HTR-8/SVneo (cell line): ENCODE data around the gene FOXC1.

Experiments
- DNase-seq: peaks from one replicate; pipeline ENCODE4 v3.0.0; 2011; ENCODE audit warnings: low spot score, mixed read lengths; ENCODE audit not compliant: insufficient read length
- FAIRE-seq: peaks from 2 replicates; lab custom pipeline; 2011; peaks lifted over from hg19 to GRCh38; lab: Jason Lieb, UNC

The FOXC1 gene

DNA sequence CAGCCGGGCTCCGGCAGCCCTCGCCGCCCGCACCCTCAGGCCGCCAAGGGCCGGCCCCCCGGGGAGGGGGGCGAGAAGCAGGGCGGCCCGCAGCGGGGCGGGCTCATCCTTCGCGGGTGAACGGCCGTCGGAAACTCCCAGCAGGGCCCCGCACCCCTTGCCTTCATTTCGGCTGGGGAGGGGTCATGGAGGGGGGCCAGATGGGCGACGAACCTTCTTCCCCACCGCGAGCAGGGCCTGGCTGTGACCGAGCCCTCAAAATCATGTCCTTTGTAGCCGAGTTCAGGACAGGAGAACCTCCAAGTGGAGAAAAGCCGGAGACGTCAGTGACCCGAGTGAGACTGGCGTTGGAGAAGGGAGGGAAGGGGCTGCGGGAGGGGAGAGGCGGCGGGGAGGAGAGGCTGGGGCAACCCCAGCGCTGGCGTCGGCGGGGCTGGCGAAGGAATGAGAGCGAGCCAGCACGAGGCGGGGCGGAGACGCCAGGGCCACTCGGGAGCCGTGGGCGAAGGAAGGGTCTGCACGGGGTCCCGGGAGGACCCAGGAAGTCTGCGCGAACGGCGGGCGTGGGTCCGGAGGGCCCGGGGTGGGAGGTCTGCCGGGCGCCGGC, 571 bp upstream of the FOXC1 start:
- FAIRE-seq (no peak), DNase-seq (no peak)

- FAIRE-seq, result peak; percentile 23
- no peak for DNase-seq
Observed at GRCh38 chr6:1610497-1611321, 994 bp downstream of the FOXC1 start.

GRCh38 chr6:1611322-1611571, 1.5 kb downstream of the FOXC1 start:
- DNase-seq, result peak; percentile 61
- no peak for FAIRE-seq

GRCh38 chr6:1611572-1612298, 2.0 kb downstream of the FOXC1 start:
- no peak for FAIRE-seq
- no peak for DNase-seq

GRCh38 chr6:1612299-1612973, 2.7 kb downstream of the FOXC1 start:
- DNase-seq, result no peak

DNA sequence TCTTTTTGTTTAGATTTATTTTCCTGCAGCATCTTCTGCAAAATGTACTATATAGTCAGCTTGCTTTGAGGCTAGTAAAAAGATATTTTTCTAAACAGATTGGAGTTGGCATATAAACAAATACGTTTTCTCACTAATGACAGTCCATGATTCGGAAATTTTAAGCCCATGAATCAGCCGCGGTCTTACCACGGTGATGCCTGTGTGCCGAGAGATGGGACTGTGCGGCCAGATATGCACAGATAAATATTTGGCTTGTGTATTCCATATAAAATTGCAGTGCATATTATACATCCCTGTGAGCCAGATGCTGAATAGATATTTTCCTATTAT, 3.2 kb downstream of the FOXC1 start:
- FAIRE-seq (no peak), DNase-seq (no peak)

More at GRCh38 chr6:1612299-1612973, 2.7 kb downstream of the FOXC1 start:
- FAIRE-seq, result no peak

GRCh38 chr6:1613346-1613687, 3.6 kb downstream of the FOXC1 start:
- DNase-seq (no peak), FAIRE-seq (no peak)

DNA sequence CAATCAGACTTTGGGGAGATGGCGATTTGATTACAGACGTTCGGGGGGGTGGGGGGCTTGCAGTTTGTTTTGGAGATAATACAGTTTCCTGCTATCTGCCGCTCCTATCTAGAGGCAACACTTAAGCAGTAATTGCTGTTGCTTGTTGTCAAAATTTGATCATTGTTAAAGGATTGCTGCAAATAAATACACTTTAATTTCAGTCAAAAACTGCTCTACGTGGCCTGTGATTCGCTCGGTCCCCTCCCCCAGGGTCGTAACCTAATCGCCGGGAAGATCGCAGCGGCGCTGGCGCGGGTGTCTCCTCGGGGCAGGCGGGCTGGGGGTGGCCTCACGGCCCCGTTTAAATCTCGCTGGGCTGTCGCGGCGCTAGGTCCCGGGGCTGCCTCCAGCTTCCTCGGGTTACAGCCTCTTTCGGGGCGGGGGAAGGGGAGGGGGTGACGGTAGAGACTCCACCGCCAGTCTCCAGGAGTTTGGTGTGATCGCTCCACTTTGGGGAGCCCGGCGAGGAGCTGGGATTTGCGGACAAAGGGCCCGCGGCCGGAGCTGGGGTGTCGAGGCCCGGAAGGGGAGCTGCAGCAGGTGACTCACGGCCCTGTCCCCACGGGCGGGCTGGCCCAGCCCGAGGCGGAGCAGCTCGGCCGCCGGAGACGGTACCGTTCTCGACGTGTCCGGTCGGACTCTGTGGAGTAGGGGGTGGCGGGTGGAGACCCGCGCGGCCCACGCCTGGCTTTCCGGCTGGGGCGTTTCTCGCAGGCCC, 4.2 kb downstream of the FOXC1 start:
- peak; percentile 60 for DNase-seq
- peak; percentile 73 for FAIRE-seq

DNA sequence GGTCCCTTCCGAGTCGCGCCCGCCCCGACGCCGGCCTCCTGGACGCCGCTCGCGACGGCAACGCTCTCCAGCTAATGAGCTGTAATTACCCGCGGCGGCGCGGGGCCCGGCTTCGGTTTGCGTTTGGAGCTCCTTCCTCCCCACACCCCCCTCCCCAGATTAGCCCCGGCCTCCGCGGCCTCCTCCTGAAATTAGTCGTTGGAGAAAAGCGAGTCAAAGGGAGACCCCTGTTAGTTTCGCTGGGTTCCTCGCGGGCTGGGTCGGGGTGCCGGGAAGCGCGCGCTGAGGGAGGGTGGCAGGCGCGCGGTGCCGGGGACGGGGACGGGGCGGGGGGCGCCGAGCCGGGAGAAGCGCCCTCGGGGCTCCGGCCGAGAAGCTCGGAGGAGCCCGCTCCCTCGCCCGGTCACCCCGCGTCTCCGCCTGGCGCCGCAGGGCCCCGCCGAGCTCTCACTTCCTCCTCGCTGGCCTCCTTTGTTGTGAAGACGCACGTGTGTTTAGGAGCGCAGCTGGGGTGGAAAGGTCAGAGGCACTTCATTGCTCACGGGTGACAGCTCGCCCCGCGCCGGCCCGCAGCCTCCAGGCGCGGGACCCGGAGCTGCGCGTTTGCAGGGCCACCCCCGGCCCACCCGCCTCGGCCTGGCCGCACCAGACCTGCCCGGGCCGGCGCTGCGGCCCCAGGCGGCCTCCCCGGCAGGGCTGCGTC, 4.9 kb downstream of the FOXC1 start:
- DNase-seq (no peak), FAIRE-seq (no peak)

- no peak for FAIRE-seq
- no peak for DNase-seq
Observed at GRCh38 chr6:1615151-1615852, 5.6 kb downstream of the FOXC1 start.

GRCh38 chr6:1615853-1616420, 6.2 kb downstream of the FOXC1 start:
- DNase-seq, result no peak
- no peak for FAIRE-seq

- FAIRE-seq, result no peak
- DNase-seq, result no peak
Observed at GRCh38 chr6:1616701-1617463, 7.2 kb downstream of the FOXC1 start.

DNA sequence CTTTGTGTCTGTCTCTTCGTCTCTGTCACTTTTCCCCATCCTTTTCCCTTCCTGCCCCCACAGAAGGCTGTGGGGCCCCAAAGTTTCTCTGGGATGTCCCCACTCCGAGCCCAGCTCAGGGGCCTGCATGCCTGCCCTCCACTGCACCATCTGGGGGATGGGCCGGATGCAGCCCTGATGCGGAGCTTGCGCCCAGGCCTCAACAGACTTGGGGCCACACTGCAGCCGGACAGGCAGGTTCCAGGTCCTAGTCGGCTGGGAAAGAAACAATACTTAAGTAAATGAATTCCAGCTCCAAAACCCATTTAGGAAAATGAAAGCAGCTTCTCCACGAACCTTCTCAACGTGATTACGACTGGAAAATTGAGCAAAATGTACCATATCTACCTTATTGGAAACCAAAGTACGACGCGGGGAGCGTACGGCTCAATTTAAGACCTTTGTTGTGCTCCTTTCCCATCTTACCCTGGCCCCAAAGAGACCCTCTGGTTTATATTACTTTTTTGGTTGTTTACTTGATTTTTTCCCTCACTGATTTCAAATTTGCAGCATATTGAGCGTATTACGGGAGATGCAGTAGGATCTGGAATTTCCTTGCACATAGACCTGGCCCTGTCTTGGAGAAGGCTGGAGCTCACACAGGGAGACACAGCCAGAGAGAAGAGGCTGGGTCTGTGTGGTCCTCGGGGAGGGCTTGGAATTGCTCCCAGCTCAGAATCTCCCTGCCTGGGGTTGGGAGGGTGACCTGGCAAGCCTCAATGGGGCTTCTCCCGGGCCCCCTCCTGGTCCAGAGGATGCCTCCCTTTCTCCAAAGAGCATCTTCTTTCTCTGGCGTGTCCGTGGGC, 8.0 kb downstream of the FOXC1 start:
- DNase-seq (no peak), FAIRE-seq (no peak)

- FAIRE-seq, result no peak
- no peak for DNase-seq
Observed at GRCh38 chr6:1618311-1619097, 8.8 kb downstream of the FOXC1 start.

GRCh38 chr6:1619098-1619672, 9.5 kb downstream of the FOXC1 start:
- DNase-seq (no peak), FAIRE-seq (no peak)
